GM19395 (cell line): ENCODE measurements around the gene KATNIP.
"Not testable (repeated sequence)": the region's sequence is repeated elsewhere in the genome, so short reads cannot be mapped to it uniquely, and the experiment has no call there.

Source experiments
- ATAC-seq: cut with Tn5 transposase; IDR thresholded peaks from one replicate; pipeline ENCODE4 v1.9.1; 2021; ENCODE audit warnings: mild to moderate bottlenecking, moderate library complexity; ENCODE audit not compliant: unreplicated experiment

The KATNIP gene

DNA sequence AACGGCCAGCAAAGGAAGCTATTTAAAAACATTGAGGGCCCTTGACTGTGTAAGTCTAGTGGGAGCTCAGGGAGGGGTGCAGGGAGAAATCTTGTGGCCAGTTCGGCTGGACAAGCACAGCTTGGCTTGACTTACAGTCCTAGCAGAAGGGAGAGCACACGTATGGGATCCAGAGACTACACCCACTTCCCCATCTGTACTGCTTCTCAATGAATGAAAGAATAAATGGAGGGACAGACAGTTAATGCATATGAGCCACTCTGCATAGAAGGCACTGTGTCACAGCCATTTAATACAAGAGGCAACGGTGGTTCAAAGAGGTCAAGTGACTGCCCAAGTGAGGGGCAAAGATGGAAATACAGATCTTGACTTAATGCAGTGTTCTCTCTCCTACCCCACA lies 15.7 kb upstream of the KATNIP start:
- no peak for ATAC-seq

DNA sequence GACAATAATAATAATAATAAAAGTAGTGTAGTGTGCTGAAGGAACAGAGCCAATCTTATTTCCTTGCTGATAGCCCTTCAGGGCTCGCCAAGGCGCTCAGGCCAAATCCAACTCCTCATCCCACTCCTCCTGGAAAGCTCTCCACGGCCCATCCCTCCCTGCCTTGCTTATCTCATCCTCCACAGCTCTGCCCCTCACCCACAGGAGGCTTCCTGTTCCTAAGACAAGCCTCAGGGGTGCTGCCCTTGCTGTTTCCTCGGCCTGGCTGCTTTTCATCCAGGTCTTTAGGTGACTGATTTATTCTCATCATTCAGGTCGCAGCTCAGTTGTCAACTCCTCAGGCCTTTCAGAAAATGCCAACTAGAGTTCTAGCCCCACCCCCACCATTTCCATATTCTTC lies 11.4 kb upstream of the KATNIP start:
- no peak for ATAC-seq

DNA sequence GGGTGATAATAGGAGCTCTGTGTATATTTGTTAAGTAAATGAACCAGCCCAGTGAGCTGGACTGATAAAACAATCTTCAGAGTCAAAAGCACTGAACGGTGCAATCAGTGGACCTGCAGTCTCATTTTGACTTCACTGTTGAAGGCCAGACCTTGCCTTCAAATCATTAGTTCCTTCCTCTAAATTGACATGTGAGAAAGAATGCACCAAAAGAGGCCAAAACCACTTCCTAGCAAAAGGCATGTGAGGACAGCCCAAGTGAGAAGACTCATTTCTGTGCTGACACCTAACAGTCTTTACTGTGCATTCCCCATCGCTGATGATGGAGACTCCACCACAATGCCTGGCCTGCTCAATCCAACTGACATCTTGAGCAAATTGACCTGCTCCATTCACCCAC lies 10.8 kb upstream of the KATNIP start:
- ATAC-seq: no peak

DNA sequence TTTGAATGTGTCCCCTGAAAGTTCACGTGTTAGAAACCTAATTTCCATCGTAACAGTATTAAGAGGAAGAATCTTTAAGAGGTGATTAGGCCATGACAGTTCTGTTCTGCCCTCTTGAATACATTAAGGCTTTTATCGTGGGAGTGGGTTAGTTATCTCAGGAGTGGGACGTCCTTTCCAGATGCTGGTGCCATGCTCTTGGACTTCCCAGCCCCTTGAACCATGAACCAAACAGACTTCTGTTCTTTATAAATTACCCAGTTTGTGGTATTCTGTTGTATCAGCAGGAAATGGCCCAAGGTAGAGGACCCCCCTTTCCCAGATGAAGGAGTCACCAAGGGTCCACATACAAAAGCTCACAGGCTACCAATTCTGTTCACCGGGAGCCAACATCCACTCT lies 10.3 kb upstream of the KATNIP start:
- no peak for ATAC-seq

DNA sequence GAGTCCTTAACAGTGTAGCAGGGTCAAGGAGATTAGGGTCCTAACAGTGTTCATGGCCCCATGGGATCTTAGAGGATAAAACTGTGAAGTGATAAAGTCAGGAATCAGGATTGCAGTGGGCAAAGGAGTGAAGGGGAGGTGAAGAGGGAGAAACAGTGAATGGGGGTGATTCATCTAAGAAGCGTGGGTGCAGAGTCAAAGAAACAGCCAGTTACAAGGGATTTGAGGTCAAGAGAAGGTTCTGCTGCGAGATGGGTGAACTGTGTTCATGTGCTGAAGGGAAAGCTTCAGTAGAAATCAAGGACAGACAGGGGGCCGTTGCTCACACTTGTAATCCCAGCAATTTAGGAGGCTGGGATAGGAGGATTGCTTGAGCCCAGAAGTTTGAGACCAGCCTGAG lies 6.1 kb upstream of the KATNIP start:
- ATAC-seq: no peak

DNA sequence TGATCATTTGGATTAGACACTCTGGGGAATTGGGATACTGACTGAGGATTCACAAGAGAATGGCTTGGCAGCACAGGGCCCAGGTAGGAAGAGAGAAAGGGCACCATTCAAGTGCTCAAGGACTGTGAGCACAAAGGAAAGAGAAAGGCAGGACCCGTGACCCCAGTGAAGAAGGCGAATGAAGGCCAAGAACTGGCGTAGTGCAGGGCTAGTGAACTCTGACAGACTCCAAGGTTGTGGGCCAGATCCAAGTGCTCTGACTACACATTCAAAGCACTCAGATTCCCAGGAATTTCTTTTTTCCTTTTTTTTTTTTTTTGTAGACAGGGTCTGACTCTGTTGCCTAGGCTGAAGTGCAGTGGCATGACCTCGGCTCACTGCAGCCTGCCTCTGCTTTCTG lies 5.3 kb upstream of the KATNIP start:
- ATAC-seq: no peak

DNA sequence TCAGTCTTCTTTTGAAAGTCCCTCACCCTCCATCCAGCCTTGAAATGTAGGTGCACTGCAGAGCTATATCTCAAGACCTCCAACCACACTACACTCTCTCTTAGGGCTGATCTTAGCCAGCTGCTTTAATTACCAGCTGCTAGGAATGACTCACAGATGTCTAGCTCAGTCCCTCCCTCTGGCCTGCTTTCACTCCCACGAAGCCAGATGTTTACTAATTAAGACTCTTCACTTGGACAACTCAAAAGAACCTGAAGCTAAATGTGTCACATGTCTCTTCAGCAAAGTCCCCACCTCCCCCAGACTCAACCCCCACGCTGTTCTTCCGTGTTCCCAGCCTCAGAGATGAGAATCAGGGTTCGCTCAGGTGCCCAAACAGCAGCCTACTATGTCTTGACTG lies 2.8 kb upstream of the KATNIP start:
- ATAC-seq: no peak

DNA sequence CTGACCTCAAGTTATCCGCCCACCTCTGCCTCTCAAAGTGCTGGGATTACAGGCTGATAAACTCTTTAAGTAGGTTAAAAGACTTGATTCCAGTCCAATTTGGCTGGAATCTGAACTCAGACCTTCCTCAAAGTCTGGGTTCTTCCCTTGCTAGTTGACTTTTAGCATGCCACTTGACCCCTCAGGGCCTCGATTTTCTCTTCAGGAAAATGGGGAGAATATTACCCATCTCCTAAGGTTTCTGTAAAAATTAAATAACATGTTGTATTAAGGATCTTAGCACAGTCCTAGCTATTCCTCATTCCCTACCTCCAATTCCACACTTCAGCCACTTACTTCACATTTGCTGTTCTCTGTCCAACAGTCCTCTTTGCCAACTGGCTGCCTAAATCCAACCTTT lies 2.1 kb upstream of the KATNIP start:
- ATAC-seq: no peak

DNA sequence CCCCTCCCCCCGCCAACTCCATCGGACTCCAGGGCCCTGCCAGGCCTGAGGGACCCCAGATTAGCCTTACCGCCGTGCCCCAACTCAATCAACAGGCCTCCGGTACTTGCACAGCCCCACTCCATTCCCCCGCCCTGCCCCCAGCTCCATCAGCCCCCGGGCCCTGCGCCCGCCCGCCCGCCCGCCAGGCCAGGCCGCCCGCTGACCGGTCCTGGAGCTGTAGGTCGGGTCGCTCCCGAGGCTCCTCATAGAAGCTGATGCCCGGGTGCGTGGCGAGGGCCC lies 539 bp upstream of the KATNIP start:
- peak; percentile 35 for ATAC-seq

DNA sequence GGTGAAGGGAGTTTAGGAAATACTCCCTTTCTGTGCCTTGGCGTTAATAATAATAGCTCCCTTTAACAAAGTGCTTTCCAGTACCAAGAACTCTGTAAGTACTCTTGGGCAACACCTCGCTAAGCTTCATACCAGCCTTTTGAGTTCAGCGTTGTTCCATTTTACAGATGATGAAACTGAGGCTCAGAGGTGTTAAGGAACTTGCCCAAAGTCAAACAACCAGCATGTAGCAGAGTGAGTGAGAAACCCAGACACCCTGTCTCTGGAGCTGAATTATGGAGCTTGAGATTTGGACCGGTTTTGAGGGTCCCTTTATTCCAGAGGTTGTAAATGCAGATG lies 607 bp downstream of the KATNIP start:
- no peak for ATAC-seq

DNA sequence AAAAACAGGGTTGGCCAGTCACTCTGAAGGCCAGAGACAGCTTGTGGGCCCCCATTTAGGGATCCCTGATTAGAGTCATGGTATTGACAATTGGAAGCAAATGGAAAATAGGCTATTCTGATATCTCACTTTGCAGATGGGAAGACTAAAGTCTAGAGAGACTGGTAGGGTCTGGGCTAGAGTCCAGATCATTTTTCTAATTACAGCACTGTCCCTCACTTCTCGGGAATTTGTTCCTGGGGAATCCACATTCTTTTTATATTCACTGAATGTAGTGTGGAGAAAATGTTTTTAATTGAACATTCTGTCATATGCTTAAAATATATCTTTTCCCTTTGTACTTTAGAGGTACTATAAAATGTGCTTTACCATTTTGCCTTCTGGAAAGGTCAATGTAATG lies 1.1 kb downstream of the KATNIP start:
- ATAC-seq: no peak

DNA sequence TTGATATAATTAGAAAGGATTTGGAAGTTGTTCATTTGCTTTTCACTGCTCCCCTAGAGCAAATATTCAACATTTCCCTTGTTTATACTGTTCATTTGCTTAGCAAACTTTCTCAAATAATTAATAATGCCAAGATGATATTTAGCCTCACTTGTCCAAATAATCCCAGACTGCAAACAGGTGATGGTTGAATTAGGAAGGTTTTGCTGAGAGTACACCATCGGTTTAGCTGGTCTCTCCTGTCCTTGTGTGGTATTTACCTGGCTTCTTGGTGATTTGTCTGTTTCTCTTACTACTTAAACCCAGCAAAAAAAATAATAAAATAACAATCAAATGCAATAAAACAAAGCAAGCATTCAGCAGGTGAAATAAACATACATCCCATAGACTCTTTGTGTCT lies 6.5 kb downstream of the KATNIP start:
- no peak for ATAC-seq

DNA sequence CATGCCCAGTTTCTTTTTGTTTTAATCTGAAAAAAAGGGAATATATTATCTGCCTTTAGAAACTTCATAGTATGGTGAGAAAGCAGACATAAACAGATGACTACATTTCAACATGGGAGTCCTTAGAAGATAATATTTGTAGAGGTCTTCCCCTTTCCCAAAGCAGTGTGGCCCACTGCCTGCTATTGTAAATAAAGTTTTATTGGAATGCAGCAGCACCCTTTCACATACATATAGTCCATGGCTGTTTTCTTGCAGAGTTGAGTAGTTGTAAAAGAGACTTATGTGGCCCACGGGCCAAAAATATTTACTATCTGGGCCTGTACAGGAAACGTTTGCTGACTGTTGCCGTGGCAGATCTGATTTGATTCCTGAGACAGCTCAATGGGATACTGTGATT lies 8.5 kb downstream of the KATNIP start:
- ATAC-seq: no peak

DNA sequence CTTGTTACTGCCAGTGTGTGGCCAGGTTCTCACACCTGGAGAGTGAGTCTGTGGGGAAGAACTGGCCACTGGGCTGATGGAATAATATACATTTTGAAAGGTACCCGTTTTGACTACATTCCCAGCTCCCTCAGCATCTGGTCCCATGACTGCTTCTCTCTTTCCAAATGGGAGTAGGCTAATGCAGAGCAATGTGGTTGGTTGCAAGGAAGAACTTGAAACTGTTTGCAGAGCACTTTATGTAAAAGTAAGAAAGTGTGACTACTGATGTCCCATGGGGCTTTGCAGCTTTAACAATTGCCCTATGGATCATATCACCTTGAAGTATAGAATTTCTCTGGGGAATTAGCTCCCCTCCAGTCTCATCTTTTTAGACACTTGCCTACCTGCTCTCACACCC lies 9.0 kb downstream of the KATNIP start:
- no peak for ATAC-seq

DNA sequence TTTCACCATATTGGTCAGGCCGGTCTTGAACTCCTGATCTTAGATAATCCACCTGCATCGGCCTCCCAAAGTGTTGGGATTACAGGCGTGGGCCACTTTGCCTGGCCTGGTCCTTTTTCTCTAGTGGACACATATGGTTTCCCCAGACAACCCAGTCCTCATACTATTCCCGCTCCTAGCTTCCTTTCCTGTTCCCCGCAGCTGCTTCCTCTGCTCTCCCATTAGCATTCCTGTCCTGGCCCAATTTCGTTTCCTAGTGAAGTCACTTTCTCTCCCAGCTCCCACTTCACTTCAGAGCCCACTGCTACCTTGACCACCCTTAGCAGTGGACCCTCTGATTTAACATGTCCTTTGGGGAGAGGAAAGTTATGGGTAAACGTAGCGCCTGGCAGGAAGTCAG lies 11.3 kb downstream of the KATNIP start:
- no peak for ATAC-seq

DNA sequence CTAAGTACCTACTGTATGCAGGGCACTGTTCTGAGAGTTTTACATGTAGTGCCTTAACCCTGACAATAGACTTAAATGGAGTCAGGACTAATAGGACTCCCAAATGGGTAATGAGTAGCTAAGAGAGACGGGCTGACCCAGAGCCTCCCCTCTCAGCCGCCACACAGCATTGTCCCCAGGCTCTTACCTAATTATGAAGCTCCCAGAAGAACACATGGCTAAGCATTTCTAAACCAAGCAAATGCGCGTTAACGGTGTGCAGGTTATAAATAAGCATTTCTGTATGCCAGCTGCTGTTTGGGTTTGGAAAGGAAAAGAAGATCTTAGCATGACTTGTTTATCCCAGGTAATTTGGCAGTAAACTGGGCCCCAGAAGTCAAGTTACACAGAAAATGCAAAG lies 14.3 kb downstream of the KATNIP start:
- ATAC-seq: no peak

DNA sequence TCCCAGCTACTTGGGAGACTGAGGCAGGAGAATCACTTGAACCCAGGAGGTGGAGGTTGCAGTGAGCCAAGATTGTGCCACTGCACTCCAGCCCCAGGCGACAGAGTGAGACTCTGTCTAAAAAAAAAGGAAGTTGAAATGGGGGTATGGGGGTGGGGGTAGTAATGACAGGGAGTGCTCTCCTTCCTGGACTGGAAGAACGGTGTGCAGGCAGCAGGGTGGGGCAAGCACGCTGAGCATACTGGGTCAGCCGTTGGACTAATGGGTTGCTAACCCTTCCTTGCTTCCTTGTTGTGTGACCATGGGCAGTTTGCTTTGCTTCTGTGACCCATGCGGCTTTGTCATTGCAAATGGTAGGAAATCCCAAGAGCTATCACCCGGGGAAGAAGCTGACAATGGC lies 16.5 kb downstream of the KATNIP start:
- no peak for ATAC-seq

DNA sequence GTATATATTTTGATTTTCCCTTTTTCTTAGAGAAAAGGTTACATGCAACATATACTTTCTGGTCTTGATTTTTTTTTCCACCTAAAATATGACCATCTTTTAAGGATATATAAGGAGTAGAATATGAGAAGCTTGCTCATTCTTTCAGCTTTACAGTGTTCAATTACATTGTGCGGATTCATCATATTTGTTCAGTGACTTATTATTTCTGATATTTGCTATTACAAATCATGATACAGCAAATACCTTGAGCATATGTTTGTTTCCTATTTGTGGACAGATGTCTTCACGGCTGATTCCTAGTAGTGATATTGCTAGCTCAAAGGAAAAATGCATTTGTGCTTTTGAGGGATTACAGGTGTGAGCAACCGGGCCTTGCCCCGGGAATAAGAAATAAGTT lies 18.1 kb downstream of the KATNIP start:
- ATAC-seq: no peak

DNA sequence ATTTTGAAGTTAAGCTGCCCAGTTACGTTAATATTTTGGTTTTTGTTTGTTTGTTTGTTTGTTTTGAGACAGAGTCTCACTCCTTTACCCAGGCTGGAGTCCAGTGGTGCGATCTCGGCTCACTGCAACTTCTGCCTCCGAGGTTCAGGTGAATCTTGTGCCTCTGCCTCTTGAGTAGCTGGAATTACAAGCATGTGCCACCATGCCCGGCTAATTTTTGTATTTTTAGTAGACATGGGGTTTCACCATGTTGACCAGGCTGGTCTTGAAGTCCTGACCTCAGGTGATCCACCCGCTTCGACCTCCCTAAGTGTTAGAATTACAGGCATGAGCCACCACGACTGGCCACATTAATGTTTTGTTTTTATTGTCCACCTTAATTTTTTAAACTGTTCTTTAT lies 21.0 kb downstream of the KATNIP start:
- not testable (repeated sequence) for ATAC-seq

DNA sequence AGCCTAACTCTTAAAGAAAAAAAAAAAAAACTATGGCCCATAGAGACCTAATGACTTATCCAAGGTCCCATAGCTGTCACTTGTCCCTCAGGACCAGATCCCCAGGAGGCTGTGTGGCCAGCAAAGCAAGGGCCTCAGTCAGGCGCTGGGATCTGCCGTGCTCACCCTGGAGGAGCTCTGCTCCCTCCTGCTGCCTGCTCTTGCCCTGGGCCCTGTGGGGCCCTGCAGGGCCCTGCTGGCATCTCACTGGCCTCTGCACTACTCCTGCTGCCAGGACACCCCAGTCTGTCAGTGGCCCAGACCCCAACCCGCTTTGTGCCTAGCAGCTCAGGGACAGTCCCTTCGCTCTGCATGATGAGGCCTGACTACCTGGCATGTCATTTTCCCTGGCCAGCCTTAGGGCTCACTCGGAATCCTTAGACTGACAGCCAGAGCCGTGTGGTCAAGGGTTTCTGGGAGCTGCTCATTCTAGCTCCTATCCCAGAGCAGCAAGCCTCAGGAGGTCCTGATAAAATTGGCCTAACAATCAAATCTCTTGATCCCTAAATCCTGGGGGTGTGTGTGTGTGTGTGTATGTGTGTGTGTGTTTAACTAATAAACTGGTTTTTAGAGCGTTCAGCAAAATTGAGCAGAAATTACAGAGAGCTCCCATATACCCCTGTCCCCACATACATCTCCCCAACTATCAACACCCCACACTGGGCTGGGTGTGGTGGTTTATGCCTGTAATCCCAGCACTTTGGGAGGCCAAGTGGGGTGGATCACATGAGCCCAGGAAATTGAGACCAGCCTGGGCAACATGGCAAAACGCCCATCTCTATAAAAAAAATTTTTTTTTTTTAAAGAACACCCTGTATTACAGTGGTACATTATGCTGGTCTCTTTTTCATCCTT lies 21.7 kb downstream of the KATNIP start:
- no peak for ATAC-seq

DNA sequence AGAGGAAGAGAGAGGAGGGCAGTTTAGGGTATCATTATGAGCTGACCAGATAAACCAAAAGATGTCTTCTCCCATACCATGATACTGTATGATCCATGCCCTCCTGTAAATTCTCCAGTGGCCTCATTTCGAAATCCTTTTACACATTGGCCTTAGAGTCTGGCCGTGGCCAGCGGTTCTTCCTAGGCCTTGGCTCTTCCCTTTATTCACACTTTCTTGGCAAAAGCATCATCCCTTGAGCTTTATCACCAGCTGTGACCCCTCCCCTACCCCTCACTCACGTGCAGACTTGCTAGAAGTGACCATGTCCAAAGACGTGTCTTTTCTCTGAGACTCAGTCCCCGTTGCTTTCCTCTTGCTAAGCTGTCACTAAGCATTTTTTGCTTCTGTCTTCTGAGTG lies 22.8 kb downstream of the KATNIP start:
- ATAC-seq: no peak

DNA sequence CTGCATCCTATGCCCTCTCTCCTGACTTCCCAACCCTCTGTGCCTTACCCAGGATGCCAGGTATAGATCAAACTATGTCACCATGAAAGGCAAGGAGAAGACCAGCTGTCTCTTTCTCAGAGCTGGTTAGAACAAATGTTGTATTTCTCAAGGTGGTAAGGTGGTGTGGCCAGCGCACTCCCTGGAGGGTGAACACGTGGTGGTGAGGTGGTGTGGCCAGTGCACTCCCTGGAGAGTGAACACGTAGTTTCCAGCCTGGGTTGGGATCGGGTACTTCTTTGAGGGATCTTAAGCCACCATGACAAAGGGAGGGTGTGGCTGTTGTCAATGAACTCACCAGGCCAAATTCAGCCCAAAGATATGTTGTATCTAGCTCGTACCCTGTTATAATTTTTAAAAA lies 26.8 kb downstream of the KATNIP start:
- ATAC-seq: no peak
